Stimulated activated naive CD8-positive, alpha-beta T cell treated with anti-CD3 and anti-CD28 coated beads, Interleukin-15, Interleukin-2, amounts not matched to agents 100 ng/mL and 50 ng/mL, for 24 hours (primary cell): ENCODE results near the gene LRRC8B.
"Not testable (repeated sequence)": the region's sequence is repeated elsewhere in the genome, so short reads cannot be mapped to it uniquely, and the experiment has no call there.

Experiments used
- H3K27ac Mint-ChIP-seq: one replicate; pipeline ENCODE4 v1.8.0; 2021; ENCODE audit warnings: mild to moderate bottlenecking, mixed read lengths
- H3K27me3 Mint-ChIP-seq: one replicate; pipeline ENCODE4 v1.8.0; 2021; ENCODE audit warnings: mixed read lengths
- H3K36me3 Mint-ChIP-seq: one replicate; pipeline ENCODE4 v1.8.0; 2021; ENCODE audit warnings: low read depth, mixed read lengths
- H3K4me1 Mint-ChIP-seq: one replicate; pipeline ENCODE4 v1.8.0; 2021; ENCODE audit warnings: low read depth, mixed read lengths
- H3K4me3 Mint-ChIP-seq: one replicate; pipeline ENCODE4 v1.8.0; 2021; ENCODE audit warnings: mild to moderate bottlenecking, mixed read lengths
- H3K9me3 Mint-ChIP-seq: one replicate; pipeline ENCODE4 v1.8.0; 2021; ENCODE audit warnings: mixed read lengths

The LRRC8B gene

DNA sequence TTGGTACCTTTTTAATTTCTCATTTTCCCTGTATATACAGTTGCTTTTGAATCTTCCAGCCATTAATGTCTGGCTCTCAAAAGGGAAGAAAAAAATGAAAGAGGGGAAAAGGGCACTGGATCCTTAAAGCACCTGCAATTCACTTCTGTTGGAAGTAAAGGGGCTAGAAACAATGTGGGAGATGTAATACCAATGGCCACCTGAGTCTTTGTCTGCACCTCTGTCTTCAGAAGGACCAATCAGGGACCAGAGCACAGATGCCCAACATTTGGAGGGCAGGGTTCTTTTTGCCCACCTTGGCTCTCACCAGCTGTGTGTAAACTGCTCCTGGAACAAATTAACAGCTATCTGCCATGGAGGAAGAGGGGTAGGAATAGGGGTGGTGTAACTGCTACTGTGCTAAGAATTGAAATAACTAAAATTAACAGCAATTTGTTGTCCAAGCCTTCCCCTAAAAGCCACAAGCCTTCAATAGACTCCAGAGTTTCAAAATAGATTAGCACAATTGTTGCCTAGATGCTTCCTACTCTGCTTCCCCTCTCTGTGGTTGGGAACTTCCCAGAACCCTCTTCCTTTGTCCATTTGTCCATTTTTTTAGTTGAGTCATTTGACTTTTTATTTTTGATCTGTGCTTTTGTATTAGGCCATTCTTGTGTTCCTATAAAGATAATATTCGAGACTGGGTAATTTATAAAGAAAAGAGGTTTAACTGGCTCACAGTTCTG is 11.5 kb upstream of the LRRC8B start:
- Mint-ChIP-seq H3K27ac (no peak overlapping the region), H3K4me1 (peaks cover 13% of the 10 kb centered on the region), H3K27me3 (peaks cover 4% of the 10 kb centered on the region), H3K9me3 (peaks cover 6% of the 10 kb centered on the region), H3K36me3 (no peaks in the 10 kb centered on the region), H3K4me3 (no peak overlapping the region)

DNA sequence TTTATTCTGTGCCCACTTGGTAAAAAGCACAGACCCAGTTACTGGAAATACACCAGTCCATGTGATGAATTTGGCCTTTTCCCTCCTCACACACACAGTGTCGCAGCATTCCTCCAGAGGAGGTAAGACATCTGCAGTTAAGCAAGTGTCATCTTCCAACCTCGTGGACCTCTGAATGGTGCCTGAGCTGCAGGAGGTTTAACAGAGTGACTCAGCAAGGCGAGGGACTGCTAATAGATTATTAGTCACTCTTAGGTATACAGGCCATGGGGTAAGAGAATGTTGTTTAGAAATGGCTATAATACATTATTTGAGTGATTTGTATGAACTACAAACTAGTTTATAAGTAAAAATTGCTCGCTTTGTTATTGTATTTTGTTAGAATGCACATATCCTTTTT is 8.6 kb upstream of the LRRC8B start:
- H3K27me3 Mint-ChIP-seq, result peaks cover 4% of the 10 kb centered on the region
- no peak overlapping the region for H3K4me3 Mint-ChIP-seq
- H3K36me3 Mint-ChIP-seq, result no peaks in the 10 kb centered on the region
- H3K9me3 Mint-ChIP-seq, result no peaks in the 10 kb centered on the region
- no peak overlapping the region for H3K27ac Mint-ChIP-seq
- H3K4me1 Mint-ChIP-seq, result peaks cover 23% of the 10 kb centered on the region

DNA sequence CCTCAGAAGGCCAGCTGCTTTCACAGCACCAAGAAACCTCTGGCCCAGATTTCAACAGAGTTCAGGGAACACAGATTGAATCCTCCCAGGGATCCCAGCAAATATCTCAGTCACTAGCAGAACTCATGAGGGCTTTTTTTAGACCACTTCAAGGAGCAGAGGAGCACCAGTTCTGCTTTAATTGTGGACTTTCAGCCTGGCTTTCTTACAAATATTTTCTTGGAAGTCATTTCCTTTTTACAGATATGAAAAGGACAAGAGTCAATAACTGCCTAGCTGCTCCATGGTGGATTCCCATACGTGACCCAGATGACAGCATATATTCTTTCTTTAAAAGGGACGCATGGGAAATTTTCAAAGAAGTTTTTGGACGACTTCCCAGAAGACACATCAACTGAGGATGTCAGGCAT is 6.4 kb upstream of the LRRC8B start:
- Mint-ChIP-seq H3K4me1 (peaks cover 34% of the 10 kb centered on the region), H3K9me3 (peaks cover 9% of the 10 kb centered on the region), H3K36me3 (peaks cover 9% of the 10 kb centered on the region), H3K27me3 (peaks cover 4% of the 10 kb centered on the region), H3K4me3 (no peak overlapping the region), H3K27ac (no peak overlapping the region)

DNA sequence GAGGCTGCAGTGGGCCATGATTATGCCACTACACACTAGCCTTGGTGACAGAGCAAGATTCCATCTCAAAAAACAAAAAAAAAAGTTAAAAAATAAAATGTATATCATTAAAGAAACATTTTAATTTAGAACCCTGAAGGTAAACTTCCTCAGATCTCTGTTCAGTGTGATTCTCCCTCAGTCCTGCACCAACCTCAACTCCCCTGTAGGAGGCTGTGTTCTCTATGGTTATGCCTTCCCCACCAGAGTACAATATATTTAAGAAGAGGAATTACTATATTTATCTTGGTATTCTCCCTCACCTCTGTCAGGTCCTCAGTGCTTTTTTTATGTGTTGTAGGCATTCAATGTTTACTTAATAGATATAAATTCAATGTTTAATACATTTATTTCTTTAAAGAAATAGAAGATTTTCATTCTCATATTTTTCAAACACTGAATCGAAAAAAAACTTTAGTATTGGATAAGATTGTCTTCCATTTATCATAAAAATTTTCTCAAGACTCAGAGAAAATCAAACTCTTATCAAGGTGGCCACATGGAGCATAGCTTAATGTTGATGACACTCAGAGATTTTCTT is 4.8 kb upstream of the LRRC8B start:
- H3K36me3 Mint-ChIP-seq, result peaks cover 10% of the 10 kb centered on the region
- no peak overlapping the region for H3K27ac Mint-ChIP-seq
- H3K4me3 Mint-ChIP-seq, result no peak overlapping the region
- peaks cover 9% of the 10 kb centered on the region for H3K9me3 Mint-ChIP-seq
- H3K27me3 Mint-ChIP-seq, result no peaks in the 10 kb centered on the region
- peaks cover 43% of the 10 kb centered on the region for H3K4me1 Mint-ChIP-seq

DNA sequence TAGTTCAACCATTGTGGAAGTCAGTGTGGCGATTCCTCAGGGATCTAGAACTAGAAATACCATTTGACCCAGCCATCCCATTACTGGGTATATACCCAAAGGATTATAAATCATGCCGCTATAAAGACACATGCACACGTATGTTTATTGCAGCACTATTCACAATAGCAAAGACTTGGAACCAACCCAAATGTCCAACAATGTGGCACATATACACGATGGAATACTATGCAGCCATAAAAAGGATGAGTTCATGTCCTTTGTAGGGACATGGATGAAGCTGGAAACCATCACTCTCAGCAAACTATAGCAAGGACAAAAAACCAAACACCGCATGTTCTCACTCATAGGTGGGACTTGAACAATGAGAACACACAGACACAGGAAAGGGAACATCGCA is 2.7 kb upstream of the LRRC8B start:
- H3K4me1 Mint-ChIP-seq, result peaks cover 43% of the 10 kb centered on the region
- peaks cover 19% of the 10 kb centered on the region for H3K36me3 Mint-ChIP-seq
- not testable (repeated sequence) for H3K4me3 Mint-ChIP-seq, H3K27me3 Mint-ChIP-seq, H3K27ac Mint-ChIP-seq, H3K9me3 Mint-ChIP-seq

DNA sequence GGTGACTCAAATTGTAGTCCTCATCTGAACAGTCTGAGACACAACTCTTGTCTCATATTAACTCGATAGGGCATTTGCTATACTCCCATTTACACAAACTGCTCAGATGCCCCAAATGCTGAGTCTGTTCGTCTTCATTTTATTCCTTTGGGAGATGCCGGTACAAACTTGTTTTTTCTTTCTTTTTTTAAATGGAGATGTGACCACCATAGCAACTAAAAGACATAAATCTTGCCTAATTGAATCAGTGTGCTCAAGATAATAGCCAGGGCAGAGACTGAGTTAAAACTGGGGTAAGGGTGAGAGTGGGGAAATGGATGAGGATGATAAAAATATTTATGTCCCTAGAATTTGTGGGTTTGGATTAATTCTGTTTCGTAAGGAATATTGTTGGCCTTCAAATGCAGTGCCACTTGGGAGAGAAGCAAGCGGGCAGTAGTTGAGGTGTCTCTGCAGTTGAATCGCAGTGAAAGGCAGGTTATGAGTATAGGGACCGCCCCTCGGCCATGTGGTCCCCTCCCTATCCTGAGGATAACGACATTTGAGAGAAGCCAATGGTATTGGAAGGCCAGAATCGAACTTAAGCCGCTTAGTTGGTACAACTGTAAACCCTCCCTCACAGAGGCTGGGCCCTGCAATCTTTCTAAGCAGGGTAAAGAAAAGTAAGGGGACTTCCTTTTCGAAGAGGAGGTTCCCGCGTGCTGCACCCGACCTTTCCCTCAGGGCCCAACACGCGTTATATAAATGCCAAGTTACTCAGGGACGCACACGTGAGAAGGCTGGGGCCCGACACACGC is 859 bp upstream of the LRRC8B start:
- Mint-ChIP-seq H3K9me3 (peaks cover 9% of the 10 kb centered on the region), H3K36me3 (peaks cover 19% of the 10 kb centered on the region), H3K4me1 (peaks cover 42% of the 10 kb centered on the region), H3K27ac (no peak overlapping the region), H3K27me3 (no peaks in the 10 kb centered on the region), H3K4me3 (no peak overlapping the region)

DNA sequence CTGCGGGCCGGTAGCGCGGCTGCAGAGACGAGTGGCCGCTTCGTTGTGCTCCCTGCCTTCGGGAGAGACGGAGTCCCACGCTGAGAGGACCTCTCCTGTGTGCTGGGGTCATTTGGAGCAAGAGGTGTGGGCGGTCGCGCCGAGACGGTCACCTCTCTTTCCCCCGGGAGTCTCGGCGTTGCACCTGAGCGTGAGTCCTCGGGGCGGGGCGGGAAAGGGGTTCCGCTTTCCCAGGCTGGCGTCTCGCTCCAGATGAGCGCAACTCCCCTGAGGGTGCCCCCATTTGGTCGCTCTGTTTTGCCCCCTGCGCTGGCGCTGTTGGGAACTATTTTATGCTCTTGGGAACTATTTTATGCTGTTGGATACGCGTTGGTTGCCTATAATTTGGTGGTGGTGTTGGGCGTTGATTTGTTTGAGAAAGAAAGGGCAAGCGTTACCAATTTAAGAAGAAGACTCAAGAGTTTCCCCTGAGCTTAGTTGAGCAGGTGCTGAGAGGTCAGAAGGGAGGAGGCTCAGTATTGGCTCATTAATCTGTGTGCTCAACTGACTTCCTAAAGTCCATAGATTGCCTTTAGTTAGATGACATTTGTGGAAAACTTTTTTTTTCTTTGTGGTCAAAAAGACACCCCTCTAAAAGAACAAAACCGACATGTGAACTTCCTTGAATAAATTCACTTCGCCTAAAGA is 683 bp downstream of the LRRC8B start:
- Mint-ChIP-seq H3K27me3 (no peaks in the 10 kb centered on the region), H3K4me1 (peaks cover 43% of the 10 kb centered on the region), H3K9me3 (peaks cover 9% of the 10 kb centered on the region), H3K4me3 (no peak overlapping the region), H3K36me3 (peaks cover 30% of the 10 kb centered on the region), H3K27ac (no peak overlapping the region)

DNA sequence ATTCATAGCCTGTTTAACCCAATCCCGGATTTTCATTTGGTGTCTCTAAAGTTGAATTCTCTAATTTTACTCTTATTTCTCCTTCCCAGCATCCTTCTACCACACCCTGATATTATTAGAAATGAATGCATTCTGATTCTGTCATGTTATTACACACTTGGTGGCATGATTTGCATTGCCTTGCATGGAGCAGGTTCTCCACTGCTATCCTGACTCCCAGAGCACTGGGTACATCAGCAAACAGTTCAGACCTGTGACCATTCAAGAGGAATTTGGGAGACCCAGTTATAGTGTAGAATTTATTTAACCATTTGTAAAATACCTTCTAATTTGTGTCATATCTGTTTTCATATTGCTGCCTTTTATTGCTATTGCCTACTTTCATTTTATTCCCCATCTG is 2.6 kb downstream of the LRRC8B start:
- Mint-ChIP-seq H3K27me3 (no peaks in the 10 kb centered on the region), H3K27ac (no peak overlapping the region), H3K4me1 (peaks cover 53% of the 10 kb centered on the region), H3K9me3 (peaks cover 12% of the 10 kb centered on the region), H3K36me3 (peaks cover 49% of the 10 kb centered on the region), H3K4me3 (no peak overlapping the region)

DNA sequence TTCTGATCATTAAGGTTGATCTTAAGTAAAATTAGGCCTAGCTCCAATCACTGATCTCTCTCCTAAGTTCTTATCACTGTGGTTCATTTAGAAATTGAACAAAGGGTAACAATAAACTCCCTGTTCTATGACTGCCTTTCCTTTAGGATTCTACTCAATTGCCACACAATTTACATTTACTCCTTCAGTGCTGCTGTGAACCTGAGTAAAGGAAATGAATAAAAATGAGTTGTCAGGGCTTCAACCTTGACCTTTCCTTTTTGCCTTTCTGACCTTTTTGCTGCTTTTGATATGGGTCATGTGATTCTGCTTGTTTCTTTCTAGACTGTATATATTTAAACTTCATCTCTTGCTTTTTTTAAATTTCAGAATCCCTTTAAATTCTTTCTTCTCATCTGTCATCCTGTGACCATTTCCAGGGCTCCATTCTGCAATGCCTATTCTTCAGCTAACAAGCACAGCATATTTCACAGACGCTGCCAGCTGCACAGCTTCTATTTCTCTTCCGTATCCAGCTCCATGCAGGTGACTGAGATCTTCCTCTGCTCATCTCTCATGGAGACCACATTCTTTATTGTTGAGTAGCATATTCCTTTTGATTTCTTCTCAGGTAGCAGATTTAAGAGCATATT is 3.2 kb downstream of the LRRC8B start:
- peaks cover 7% of the 10 kb centered on the region for H3K9me3 Mint-ChIP-seq
- peaks cover 50% of the 10 kb centered on the region for H3K36me3 Mint-ChIP-seq
- no peaks in the 10 kb centered on the region for H3K27me3 Mint-ChIP-seq
- peaks cover 54% of the 10 kb centered on the region for H3K4me1 Mint-ChIP-seq
- H3K27ac Mint-ChIP-seq, result no peak overlapping the region
- no peak overlapping the region for H3K4me3 Mint-ChIP-seq

DNA sequence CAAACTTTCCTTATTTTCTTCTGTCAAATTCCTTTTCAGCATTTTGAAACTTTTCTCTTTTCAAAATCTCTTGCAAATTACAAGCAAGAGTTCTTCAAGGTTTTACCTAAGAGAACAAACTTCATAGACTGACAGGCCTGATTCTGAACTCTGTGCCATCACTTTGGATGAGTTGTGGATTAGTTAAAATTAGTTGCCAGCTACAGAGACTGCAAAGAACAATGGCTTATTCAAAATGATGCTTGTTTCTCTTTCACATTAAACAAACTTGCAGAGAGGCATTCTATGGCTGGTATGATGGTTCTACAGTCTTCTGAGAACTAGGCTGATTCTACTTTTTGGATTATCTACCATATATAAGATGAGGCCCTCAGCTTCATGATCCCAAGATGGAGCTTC is 3.8 kb downstream of the LRRC8B start:
- Mint-ChIP-seq H3K4me3 (no peak overlapping the region), H3K36me3 (peaks cover 50% of the 10 kb centered on the region), H3K4me1 (peaks cover 54% of the 10 kb centered on the region), H3K9me3 (peaks cover 4% of the 10 kb centered on the region), H3K27ac (no peak overlapping the region), H3K27me3 (no peaks in the 10 kb centered on the region)

DNA sequence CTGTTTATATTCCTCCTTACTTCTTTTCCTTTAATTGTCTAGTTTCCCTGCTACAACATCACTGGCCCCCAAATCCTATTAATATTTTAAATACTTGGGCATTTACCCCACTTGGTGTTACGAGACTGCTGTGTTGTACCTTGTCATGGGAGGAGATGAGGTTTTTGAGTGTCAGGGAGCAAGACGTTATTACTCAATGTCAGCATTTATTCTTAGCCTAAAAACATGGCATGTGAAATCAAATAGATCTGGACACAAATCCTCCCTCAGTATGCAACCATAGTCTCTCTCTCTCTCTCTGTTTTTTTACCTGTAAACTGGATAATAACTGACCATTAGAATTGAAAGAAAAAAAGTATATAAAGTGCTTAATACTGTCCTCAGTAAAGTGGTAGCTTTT is 4.6 kb downstream of the LRRC8B start:
- peak overlapping the region; percentile 16 for H3K27ac Mint-ChIP-seq
- peaks cover 58% of the 10 kb centered on the region for H3K36me3 Mint-ChIP-seq

DNA sequence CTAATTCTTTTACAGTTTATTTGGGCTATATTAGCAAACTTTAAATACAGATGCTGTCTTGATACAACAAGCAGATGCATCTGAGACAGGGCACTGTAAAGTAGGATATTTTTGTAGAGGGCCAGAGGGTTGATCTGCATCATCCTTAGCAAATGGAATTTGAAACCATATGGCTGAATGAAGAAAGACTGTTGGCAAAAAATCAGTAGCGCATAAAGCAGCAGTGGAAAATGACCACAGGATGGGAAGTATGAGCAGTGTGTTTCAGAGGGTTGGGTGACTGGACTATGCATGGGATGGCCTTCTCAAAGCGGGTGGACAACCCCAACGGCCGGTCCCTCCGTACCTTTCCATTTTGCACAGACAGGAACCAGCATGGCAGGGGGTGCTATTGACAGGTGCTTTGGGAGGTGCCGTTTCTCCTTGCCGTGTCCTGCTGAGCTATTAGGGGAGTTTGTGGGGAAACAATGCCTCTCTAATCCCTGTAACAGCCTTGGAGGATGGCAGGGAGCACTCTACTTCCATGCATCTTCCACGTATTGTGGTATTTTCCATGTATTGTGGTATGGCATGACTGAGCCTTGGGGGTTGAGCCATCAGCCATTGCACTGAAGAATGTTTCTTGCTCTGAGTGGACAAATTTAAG is 5.9 kb downstream of the LRRC8B start:
- peaks cover 66% of the 10 kb centered on the region for H3K36me3 Mint-ChIP-seq
- no peaks in the 10 kb centered on the region for H3K27me3 Mint-ChIP-seq
- H3K4me1 Mint-ChIP-seq, result peaks cover 63% of the 10 kb centered on the region
- H3K27ac Mint-ChIP-seq, result peak overlapping the region; percentile 29
- H3K9me3 Mint-ChIP-seq, result peaks cover 4% of the 10 kb centered on the region
- H3K4me3 Mint-ChIP-seq, result peak overlapping the region; percentile 32

More for the DNA sequence above, 4.6 kb downstream of the LRRC8B start:
- H3K4me3 Mint-ChIP-seq, result no peak overlapping the region
- H3K27me3 Mint-ChIP-seq, result no peaks in the 10 kb centered on the region
- H3K9me3 Mint-ChIP-seq, result peaks cover 4% of the 10 kb centered on the region
- peaks cover 55% of the 10 kb centered on the region for H3K4me1 Mint-ChIP-seq

DNA sequence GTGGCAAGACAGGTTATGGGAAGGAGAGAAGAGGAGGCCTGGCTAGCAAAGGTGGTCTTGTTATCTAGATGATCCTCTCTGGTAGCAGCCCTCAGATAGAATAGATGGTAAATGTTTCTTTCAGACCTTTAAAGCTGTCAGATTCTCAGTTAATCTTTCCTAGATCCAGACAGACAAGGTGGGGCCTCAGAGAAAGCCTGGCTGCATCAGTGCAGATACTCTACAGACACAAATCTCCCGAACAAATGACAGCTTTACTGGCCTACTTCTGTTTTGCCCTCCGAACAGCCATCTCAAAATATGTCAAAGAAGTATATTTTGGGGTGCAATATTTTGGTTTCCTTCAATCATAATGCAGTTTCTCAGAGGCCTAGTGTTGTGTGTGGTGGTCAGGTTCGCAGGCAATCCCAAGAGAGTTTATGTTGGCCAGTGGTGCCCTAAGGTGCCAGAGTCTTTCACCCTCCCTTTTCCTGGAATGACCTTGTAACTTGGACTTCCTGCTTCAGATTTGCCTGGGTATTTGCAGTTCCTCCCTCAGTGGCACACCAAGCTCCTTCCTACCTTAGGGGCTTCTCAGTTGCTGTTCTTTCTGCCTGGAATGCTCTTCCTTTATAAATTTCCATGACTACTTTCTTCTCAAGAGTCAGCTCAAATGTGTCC is 7.0 kb downstream of the LRRC8B start:
- no peak overlapping the region for H3K4me3 Mint-ChIP-seq
- H3K27me3 Mint-ChIP-seq, result no peaks in the 10 kb centered on the region
- H3K9me3 Mint-ChIP-seq, result peaks cover 4% of the 10 kb centered on the region
- peaks cover 67% of the 10 kb centered on the region for H3K4me1 Mint-ChIP-seq
- H3K36me3 Mint-ChIP-seq, result peaks cover 71% of the 10 kb centered on the region
- H3K27ac Mint-ChIP-seq, result peak overlapping the region; percentile 31

DNA sequence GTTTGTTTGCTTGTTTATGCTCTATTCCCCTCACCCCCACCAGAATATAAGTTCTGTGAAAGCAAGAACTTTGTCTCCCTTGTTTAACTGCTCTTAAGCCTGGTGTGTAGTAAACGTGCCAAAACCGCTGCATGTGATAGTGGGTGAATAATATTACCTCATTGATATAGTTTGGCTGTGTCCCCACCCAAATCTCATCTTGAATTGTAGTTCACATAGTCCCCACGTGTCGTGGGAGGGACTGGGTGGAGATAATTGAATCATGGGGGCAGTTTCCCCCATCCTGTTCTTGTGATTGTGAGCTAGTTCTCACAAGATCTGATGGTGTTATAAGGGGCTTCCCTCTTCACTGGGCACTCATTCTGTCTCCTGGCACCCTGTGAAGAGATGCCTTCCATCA is 7.6 kb downstream of the LRRC8B start:
- peaks cover 77% of the 10 kb centered on the region for H3K36me3 Mint-ChIP-seq
- H3K27ac Mint-ChIP-seq, result peak overlapping the region; percentile 1
- no peaks in the 10 kb centered on the region for H3K27me3 Mint-ChIP-seq
- no peak overlapping the region for H3K4me3 Mint-ChIP-seq
- peaks cover 4% of the 10 kb centered on the region for H3K9me3 Mint-ChIP-seq
- H3K4me1 Mint-ChIP-seq, result peaks cover 73% of the 10 kb centered on the region
